ENCODE results near the gene MFSD6L.
"Not testable (repeated sequence)": the region's sequence is repeated elsewhere in the genome, so short reads cannot be mapped to it uniquely, and the experiment has no call there.

MFSD6L gene

DNA sequence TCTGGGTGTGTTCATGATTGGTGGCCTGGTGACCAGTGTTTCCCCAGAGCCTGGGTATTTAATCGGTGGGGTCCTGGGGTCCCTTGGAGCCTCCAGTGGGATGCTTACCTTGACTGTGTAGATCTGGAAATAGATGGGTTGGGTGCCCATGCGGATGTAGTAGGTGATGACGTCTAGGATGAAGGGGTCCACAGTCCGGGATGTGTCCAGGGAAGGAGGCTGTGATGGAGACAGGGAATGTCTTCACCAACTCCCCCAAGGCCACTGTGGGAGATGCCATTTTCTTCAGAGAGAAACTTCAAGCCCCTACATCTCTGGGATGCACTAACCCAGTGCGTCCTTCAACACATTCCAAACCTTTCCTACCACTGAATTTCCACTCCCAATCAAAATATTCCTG lies 24.1 kb upstream of the MFSD6L start:
- no peak for DNase-seq

DNA sequence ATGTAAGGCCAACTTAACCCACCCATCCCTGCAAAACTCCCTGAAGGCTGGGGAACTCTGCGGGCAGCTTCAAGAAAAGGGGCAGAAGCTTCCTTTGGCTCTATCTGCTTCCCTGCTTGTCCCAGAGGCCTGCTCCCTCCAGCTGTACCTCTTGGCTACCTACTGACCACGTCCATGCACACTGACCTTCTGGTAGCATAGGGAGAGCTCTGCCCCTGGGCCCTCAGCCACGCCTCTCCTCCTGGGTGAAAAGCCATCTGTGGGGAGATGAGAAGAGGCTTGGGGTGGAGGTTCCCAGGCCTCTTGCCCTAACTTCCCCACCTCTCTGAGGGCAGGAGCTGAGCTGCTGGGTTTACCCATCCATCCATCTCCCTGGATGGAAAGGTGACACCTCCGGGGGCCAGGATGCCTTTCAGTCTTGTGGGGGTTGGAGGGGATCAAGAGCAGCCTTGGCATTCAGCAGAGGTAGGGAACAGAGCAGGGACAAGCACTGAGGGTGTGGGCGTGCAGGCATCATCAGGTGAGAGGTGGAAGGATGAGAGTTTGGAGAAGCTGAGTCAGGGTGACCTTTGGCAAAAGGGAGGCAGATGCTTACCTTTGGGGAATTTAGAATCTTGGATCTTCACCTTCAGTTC lies 23.4 kb upstream of the MFSD6L start:
- no peak for DNase-seq

DNA sequence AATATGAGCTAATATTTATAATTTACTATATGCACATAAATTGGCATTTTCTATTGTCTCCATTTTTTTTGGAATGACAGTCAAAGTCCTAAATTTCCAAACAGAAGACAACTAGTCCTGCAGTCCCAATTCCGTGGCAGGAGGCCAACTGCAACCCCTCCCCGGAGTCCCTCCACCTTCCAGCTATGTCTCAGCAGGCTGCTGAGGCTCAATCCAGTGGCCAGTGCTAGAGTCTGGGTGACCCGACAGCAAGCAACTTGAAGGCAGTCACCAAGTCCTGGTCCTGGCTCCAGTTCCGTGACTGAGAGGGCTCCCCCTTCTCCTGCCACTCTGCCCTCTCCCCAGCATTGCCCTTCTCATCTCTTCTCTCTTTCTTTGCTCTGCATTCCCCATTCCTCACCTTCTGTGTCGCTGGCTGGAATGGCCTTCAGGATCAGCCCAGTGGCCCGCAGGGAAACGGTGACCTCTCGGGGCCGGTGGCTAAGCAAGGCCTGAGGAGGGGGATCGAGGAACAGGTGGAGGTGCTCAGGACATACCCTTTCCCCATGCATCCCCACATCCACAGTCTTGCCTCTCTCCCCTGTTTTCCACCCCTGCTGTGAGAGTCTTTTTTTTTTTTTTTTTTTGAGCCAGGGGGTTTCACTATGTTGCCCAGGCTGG lies 22.4 kb upstream of the MFSD6L start:
- DNase-seq = no peak

DNA sequence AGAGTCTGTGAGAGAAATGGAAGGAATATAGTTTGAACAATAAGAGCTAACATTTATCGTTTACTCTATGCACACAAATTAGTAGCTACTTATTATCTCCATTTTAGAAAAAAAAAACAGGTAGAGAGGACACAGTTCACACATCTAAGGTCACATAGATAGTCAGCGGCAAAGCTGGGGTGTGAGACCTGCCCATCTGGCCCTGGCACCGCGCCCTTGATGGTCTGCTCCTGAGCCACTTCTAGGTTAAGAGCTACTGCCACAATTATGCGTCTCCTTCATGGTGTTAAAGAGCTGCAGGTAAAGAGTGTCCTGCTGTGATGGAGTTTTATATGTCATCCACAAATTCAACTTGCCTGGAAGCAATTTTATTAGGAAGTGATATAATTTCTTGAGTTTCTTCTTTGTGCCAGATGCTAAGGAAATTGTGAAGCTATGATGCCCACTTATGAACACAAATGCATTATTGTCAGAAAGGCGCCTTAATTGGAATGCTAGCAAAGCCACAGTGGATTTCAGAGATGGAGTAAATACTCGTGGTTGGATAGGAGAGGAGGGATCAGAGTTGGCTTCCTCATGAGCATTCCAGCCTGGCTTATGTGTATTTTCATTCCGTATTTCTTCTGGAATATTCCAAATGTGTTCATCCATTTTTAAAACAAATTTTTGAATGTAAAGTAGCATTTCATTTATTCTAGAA lies 21.3 kb upstream of the MFSD6L start:
- DNase-seq = no peak

DNA sequence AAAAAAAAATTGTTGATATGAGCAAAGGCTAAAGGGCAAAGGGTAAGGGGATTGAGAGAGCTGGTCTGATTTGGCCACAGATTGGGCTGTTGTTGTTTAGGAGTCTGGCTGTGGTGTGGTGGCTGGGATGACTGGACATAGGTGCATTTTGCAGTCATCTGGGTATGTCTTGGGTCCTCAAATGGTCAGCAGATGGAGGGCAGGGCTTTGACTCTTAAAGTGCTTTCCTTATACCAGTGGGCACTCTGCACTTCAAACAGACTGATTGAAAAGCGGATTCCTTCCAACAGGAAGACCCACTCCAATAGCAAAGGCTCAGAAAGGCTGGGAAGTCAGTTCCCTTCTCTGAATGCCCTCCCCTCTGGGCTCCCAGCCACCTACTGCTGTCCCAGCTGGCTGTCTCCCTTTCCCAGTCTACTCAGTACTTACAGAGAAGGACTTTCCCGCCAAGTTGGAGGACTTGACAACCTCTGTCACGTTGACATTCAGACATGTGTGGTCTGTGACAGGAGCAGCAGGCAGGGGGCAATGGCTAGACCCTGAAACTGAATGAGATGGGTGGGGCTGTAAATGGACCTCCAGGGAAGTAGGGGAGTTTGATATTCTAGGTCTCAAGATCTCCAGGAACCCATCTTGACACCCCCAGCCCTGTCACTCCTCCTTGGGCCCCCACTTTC lies 19.6 kb upstream of the MFSD6L start:
- DNase-seq = no peak

DNA sequence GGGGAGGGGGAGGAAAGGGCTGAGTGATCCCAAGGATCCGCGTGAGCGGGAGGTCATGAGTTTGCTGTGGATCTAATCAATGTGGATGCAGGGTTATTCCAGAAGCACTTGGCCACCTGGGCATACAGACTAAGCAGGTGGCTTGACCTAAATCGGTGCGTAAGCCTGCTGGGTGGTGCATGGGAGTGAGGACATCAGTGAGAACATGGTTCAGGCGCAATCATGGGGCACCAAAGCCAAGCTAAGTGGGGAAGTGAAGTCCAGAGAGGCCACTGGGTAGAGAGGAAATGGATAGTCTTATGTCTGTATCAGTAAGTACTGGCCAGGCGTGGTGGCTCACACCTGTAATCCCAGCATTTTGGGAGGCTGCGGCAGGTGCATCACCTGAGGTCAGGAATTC lies 18.9 kb upstream of the MFSD6L start:
- no peak for DNase-seq

DNA sequence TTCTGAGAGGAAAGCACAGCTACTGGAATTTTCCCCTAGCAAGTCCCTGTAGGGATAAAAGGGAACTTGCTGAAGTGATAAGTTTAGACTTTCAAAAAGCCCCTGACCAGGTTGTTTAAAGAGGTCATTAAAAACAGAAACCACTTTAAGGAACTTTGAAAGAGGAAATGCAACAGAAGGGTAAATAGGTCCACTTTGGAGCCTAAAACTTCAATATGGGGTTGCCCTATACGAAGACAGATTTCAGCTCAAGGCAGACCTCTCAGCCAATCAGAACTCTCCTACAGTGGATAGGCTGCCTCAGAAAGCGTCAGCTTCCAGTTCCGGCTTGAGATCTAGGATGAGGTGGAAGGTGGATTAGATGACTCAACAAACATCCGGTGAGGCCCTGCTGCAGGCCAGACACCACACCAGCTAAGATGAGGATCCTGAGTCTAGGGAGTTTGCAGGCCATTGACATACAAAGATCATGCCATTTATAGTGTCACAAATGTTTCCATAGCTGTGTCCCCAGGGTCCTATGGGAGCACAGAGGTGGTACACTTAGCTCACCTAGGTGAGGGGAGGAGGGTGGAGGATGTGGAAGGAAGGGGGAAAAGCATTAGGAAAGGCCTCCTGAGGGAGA lies 7.9 kb upstream of the MFSD6L start:
- DNase-seq = no peak

DNA sequence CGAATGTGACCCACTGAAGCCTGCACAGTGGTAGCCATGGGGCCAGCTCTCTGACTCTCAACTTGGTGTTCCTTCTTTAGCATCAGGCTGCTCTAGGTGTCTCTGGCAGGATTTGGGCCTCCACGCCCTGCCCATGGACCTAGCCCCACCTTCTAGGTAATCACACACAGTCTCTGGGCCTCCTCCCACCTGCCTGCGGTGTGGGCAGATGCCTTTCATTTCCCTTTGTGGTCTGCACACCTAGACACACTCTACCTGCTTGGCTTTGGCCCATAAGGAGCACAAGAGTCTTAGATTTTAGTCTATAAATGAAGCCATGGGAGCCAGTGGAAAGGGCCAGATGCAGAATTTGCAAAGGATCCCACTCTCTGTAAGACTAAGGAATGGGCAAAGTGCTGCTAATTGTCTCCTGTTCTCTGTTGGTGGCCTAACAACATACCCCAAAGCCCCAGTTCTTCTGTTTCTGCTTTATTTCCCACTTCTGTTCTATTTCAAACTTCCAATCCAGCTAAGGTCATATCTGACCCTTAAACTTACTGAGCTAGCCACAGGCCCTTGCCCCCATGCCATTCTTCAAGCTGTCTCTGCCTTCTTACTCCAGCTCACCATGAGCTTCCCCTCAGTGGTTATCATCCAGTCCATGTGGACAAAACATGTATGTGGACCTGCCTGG lies 7.2 kb upstream of the MFSD6L start:
- no peak for DNase-seq

DNA sequence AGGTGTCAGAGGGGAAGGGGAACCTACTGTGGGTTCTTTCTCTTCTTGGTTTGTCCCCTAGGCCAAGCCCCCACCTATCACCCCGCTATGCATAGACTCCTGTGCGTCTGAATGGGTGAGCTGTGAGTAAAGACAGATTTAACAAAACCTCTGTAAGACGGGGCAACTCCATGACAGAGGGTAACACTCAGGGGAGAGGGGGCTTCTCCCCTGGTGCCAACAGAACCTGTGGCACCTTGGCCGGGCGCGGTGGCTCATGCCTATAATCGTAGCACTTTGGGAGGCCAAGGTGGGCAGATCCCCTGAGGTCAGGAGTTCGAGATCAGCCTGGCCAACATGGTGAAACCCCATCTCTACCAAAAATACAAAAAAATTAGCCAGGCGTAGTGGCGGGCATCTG lies 6.2 kb upstream of the MFSD6L start:
- DNase-seq = not testable (repeated sequence)

DNA sequence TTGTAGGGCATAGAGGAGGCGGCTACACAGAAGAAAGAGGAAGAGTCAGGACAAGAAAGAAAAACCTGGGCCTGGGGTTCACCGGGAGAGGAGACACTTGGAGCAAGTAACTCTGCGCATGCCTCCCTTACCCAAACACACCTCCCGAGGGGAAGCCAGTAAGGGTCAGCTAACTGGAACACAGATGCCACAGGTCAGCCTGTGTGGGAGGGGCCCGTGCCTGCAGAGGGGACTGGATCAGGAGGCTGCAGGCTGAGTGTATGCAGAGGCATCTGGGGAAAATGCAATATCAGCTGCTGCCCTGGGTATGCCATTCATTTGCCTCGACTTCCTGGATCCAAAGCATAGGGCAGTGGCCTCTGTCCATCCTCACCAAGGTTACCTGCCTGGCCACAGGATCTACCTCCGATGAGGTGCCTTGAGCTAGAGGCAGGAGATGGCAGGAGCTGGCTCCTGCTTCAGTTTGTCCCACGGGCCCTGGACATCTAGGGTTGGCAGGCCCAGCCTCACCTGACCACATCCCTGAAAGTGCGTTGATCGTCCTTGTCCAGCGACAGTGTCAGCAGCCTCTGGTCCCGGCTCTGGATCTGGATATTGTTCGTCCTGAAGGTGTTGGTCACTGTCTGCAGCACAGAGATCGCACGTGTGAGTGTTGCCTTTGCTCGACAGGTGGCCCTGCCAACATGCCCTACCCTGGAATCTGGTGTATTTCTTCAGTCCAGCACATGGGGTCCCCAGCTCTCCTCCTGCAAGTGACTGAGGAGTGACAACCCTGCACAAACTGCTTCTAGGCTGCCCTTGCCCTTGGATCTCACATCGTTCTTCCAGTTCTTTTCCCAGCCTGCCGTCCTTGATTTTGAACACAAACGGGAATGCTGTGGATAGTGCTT lies 4.6 kb upstream of the MFSD6L start:
- no peak for DNase-seq

DNA sequence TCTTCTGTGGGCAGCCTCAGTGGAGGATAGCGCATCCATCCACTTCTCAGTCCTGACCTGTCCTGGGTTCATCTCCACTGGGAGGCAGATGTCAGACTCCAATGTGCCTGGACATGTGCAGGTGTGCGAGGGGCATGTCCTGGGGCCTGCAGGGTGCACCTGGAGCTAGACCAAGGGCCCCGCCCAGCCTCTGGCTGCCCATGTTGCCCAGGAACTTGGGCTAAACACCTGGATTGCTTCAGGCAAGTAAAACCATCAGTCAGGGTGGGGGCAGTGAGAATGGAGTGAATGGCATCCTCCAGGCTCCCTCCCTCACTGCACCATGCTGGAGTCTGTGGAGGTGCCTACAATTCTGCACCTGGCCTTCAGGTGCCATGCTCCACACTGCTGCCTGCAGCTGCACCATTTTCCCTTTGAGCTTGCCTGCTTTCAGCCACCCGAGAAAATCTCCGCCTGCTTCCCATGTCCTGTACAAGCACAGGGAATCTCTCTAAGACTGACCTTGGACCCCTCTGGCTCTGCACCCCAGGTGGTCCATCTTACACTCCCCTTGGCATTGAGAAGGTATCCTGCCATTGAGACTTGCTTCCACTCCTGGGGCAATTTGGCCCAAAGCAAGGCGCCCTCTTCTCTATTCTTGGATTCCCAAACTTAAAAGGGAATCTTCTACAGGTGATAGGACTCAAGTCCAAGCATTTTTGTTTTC lies 2.1 kb upstream of the MFSD6L start:
- DNase-seq = no peak

DNA sequence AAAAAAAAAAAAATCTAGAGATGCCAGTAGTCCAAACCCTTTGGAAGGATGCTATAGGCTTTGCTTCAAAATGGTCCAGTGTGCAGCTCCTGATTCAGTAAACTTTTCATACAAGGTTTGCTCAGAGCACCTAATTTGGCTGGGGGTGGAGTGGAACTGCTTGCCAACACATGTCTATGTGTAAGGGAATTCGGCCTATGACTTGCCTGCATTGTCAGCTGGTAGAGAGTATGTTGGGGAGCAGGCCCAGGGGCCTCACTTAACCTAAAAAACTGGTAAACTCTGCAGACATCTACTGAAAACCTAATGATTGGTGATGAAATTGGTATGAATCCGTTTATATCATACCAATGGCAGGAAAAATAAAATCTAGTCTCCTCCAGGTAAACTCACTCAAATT lies 1.5 kb upstream of the MFSD6L start:
- DNase-seq = no peak

DNA sequence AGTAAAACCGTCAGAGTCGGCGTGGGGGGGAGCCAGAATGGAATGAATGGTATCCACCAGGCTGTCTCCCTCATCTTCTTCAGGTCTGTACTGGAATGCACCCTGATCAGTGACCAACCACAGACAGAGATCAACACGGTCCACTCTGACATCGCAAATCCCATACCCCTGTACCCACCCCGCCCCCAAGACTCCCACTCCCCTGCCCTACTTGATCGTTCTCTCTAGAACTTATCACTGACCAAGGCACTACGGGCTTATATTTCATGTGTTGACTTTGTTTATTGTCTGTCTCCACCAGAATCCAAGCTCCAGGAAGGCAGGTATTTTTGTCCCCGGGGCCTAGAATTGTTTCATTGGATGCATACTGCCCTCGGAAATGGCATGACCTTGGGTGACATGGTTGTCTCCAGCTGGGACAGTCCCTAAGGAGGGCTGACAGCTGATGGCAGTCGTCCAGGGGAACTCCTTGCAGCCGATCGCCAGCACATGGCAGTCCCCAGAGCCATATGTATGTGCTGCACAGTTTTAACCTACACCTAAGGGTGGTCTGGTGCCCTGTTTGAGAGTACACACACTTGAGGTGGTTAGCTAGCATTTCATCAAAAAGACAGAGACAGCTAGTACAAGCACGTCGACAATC lies 526 bp upstream of the MFSD6L start:
- DNase-seq = no peak

DNA sequence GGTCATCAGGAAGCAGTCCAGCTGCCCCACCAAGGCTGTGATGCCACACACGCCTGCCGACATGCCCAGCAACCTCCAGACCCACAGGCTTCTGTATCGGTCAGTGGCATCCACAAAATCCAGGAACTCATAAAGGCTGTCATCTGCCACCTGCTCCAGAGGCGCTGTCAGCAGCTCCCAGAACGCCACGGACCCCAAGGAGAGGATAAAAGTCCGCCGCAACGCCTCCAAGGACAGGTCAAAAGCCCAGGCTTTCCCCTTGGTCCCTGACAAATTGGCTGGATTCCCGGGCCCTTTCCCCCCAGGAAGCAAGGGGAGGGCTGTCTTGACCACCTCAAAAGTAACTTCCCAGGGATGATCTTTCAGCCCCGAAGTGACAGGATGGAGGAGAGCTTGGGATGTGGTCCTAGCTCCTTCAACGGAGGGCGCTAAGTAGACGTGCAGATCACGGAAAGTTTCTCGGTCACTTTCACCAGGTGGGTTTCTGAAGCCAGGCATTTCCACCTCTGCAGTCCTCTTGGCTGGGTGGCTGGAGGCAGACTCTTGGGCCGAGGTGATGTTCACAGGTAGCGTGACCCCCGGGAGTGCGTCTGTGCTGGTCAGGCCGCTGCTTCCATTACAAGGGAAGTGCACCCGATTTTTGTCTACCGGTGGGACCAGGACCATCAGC lies 854 bp downstream of the MFSD6L start:
- DNase-seq = no peak

DNA sequence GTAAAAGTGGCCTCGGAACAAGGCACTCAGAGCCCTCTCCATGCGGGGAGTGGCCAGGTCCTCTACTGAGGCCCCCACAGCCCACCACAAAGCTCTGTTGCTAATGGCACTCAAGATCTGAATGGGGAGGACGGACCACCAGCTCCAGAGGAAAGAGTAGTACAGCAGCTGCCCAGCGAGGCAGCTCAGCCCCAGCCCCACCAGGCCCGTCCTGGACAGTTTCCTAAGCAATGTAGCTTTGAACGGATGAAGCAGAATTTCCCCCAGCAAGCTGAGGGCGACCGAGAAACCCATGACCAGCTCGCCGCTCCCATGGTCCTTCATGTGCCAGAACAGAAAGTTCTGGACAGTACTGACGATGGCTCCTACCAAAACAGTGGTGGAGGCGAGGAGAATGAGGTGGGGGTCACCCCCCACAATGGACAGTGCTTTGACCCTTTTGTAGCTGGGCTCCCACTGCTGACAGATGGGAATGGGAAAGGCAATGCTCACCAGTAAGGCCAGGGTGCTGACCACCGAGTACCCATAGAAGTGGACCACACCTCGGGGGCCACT lies 1.5 kb downstream of the MFSD6L start:
- DNase-seq = no peak

DNA sequence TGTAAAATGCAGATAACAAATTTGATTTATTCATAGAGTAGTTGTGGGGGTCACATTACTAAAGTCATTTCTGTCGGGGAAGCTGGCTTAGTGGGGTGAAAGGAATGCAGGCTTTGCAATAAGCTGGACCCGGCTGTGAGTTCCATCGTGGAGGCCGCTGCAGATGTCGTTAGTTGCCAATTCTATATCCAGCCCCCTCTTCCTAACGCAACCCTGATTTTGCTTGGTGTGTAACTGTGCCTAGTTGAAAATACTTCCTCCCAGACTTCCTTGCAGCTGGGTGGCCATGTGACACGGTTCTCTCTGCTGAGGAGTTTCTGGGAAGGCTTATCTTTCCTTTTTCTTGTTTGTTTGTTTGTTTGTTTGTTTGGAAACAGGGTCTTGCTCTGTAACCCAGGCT lies 4.5 kb downstream of the MFSD6L start:
- DNase-seq = no peak

DNA sequence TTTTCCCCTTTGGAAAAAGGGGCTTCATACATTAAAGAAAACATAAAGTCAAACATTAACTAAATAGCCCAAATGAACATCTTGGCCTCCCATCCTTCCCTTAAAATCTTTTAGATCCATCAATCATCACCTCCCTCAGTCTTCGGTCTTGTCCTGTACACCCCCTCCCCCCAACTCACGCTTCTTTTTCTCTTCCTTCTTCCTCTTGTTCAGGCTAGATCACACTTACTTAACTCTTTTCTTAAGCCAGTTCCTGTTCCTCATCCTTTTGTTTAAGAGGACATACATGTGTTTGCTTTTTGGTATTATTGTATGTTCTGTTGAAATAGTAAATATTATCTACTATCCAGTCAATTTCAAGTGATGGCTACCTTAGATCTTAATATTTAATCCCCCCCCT lies 5.5 kb downstream of the MFSD6L start:
- no peak for DNase-seq

DNA sequence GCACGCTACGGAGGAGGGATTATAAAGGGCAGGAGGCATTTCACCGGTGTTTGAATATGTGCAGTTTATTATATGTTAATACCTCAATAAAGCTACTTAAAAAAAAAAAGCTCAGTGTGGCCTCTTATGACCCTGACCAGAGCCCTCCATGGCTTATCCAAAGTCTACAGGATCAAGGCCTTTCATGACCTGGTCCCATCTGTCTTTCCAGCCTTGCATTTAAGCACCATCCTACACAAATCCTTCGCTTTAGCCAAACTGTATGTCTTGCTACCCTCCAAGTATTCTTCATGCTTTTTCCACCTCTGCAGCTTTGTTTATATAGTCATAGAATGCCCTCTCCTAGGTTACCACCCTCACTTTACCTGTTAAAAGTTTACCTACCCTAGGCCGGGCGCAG lies 6.5 kb downstream of the MFSD6L start:
- no peak for DNase-seq

DNA sequence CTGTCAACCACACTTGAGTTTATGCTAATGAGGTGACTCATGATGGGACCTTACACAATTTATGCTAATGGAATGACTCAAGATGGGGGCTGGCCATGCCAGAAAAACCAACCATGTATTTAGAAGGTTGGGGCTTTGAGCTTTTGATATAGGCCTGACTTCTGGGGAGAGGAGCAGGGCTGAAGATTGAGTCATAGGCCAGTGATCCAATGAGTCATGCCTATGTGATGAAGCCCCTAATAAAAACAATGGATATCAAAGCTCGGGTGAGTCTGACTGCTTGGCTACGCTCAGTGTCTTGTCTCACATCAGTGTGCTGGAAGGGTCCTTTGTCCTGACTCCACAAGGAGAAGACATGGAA lies 7.3 kb downstream of the MFSD6L start:
- DNase-seq = no peak

Data from NCI-H2081 treated with DMSO at 0.1 percent for 48 hours (cell line).